Activated T-helper 1 cell treated with anti-CD3 and anti-CD28 coated beads, Interleukin-12 subunit alpha, Interleukin-12 subunit beta, Interleukin-2, Interleukin-4 antibody, amounts not matched to agents 30 ng/mL and 10 ng/mL and 1 ng/mL, durations not matched to agents 14 hours and 24 hours and 36 hours (primary cell): ENCODE measurements around the gene MOB1A. TPM values are rescaled to one million over a fixed set of nuclear protein-coding genes. Genes with fewer than 3 reads are reported as not detected.
"Not testable (repeated sequence)": the region's sequence is repeated elsewhere in the genome, so short reads cannot be mapped to it uniquely, and the experiment has no call there.

Experiments
- DNase-seq: peaks from one replicate; pipeline ENCODE4 v3.0.0; 2021; ENCODE audit warnings: low spot score
- H3K27ac Mint-ChIP-seq: one replicate; pipeline ENCODE4 v1.8.0; 2021; ENCODE audit warnings: mild to moderate bottlenecking, mixed read lengths
- H3K27me3 Mint-ChIP-seq: one replicate; pipeline ENCODE4 v1.8.0; 2022; ENCODE audit warnings: mild to moderate bottlenecking, moderate library complexity, mixed read lengths; ENCODE audit not compliant: insufficient read depth
- H3K36me3 Mint-ChIP-seq: one replicate; pipeline ENCODE4 v1.8.0; 2021; ENCODE audit warnings: low read depth, mixed read lengths
- H3K4me1 Mint-ChIP-seq: one replicate; pipeline ENCODE4 v1.8.0; 2021; ENCODE audit warnings: low read depth, mixed read lengths
- H3K4me3 Mint-ChIP-seq: one replicate; pipeline ENCODE4 v1.8.0; 2021; ENCODE audit warnings: mild to moderate bottlenecking, moderate library complexity, mixed read lengths
- H3K9me3 Mint-ChIP-seq: one replicate; pipeline ENCODE4 v1.8.0; 2021; ENCODE audit warnings: mixed read lengths
- intact Hi-C: fragments of 100-400 bp; cut with micrococcal nuclease; formaldehyde crosslinking; loops from one replicate; pipeline ENCODE4 v1.15.1; 2024
- total RNA-seq: library from RNA; stranded (reverse); gene quantifications from 2 replicates; pipeline ENCODE4 v1.2.3, GENCODE V29; 2022

Gene MOB1A
- total RNA-seq, 1 donor from 2014 or later: 207 TPM

DNA sequence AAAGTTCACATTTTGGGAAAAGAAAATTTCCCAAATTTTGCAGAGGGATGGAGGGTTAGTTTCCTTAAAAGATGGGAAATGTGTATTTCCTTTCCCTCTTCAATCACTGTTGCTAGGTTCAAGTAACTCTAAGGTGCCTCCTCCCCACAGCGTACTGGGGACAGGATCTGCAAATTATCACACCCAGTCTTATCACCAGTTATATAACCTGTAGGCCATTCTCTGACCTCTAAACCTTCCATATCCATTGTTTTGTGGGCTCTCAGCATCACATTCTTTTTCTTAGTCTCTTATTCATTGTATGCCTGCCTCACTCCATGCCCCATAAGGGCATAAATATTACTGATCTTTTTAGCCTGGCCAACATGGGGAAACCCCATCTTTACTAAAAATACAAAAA lies 16.1 kb upstream of the MOB1A start:
- peaks cover 11% of the 10 kb centered on the region for H3K36me3 Mint-ChIP-seq
- peaks cover 43% of the 10 kb centered on the region for H3K4me1 Mint-ChIP-seq
- H3K4me3 Mint-ChIP-seq: no peak overlapping the region
- intact Hi-C loops: loop anchor here (5.0 kb wide), 1 partner anchor 207 kb away; no protein-coding TSS in a partner anchor
- H3K27ac Mint-ChIP-seq: no peak overlapping the region
- no peak for DNase-seq
- no peaks in the 10 kb centered on the region for H3K9me3 Mint-ChIP-seq
- H3K27me3 Mint-ChIP-seq: no peaks in the 10 kb centered on the region

GRCh38 chr2:74191596-74192380 lies 13.1 kb upstream of the MOB1A start:
- peaks cover 39% of the 10 kb centered on the region for H3K4me1 Mint-ChIP-seq
- H3K36me3 Mint-ChIP-seq: no peaks in the 10 kb centered on the region
- no peak overlapping the region for H3K27ac Mint-ChIP-seq
- no peak for DNase-seq
- no peak overlapping the region for H3K4me3 Mint-ChIP-seq
- no peaks in the 10 kb centered on the region for H3K27me3 Mint-ChIP-seq
- no peaks in the 10 kb centered on the region for H3K9me3 Mint-ChIP-seq
- intact Hi-C loops: no loop called here

DNA sequence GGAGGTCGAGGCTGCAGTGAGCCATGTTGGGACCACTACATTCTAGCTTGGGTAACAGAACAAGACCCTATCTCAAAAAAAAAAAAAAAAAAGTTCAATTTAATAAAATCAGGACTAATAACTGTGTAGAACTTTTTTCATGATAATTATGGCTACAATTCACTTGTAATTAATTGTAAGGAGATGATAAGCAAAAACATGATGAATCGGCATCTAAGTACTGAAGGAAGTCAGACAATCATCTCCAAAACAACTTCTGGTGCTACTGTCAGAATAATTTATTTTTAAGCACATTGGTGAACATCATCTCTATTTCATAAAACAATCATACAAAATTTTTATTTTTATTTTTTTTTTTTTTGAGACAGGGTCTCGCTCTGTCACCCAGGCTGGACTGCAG lies 10.0 kb upstream of the MOB1A start:
- peaks cover 5% of the 10 kb centered on the region for H3K9me3 Mint-ChIP-seq
- no peak overlapping the region for H3K4me3 Mint-ChIP-seq
- H3K4me1 Mint-ChIP-seq: peaks cover 65% of the 10 kb centered on the region
- DNase-seq: no peak
- peaks cover 1% of the 10 kb centered on the region for H3K36me3 Mint-ChIP-seq
- no peaks in the 10 kb centered on the region for H3K27me3 Mint-ChIP-seq
- H3K27ac Mint-ChIP-seq: no peak overlapping the region
- intact Hi-C loops: loop anchor here (10.0 kb wide), 1 partner anchor 646 kb away; the partner anchor contains the start of gene HK2

DNA sequence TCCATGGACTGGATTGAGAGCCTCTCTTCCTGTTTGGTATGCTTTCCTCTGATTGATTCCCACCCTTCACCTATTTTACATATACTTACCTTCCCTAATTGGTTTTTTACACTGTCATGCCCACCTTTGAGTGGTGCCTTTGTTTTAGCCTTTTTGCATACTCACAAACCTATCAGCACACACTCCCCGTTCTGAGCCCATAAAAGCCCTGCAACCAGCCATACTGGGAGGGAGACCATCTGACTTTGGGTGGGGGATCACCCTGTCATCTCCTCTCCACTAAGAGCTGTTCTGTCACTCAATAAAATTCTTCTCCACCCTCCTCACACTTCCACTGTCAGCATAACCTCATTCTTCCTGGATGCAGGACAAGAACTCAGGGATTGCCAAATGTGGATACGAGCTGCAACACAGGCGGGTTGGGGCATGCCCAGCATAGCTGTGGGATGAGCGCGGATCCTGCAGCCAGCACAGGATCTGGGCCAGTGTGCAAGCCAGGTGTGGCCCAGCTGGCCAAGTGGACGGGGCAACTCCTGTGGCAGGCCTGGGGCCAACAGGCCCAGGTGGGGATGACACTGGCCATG lies 9.4 kb upstream of the MOB1A start:
- H3K9me3 Mint-ChIP-seq: peaks cover 5% of the 10 kb centered on the region
- no peak for DNase-seq
- H3K27me3 Mint-ChIP-seq: no peaks in the 10 kb centered on the region
- peaks cover 1% of the 10 kb centered on the region for H3K36me3 Mint-ChIP-seq
- intact Hi-C loops: loop anchor here (10.0 kb wide), 1 partner anchor 647 kb away; the partner anchor contains the start of gene HK2
- H3K4me1 Mint-ChIP-seq: peaks cover 67% of the 10 kb centered on the region
- H3K4me3 Mint-ChIP-seq: no peak overlapping the region
- no peak overlapping the region for H3K27ac Mint-ChIP-seq

DNA sequence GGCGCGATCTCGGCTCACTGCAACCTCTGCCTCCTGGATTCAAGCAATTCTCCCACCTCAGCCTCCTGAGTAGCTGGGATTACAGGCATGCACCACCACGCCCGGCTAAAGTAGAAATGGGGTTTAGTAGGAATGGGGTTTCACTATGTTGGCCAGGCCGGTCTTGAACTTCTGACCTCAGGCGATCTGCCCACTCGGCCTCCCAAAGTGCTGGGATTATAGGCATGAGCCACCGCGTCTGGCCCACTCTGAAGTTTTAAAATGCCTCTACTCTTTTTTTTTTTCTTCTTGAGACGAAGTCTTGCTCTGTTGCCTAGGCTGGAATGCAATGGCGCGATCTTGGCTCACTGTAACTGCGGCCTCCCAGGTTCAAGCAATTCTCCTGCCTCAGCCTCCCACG lies 8.0 kb upstream of the MOB1A start:
- intact Hi-C loops: loop anchor here (1.0 to 10.0 kb wide), 3 partner anchors 8 to 648 kb away; partner anchors contain the start of genes HK2, MOB1A and MTHFD2
- DNase-seq, H3K36me3 Mint-ChIP-seq, H3K27me3 Mint-ChIP-seq, H3K9me3 Mint-ChIP-seq: not testable (repeated sequence)
- Mint-ChIP-seq H3K27ac (peak overlapping the region; percentile 97), H3K4me3 (peak overlapping the region; percentile 15), H3K4me1 (peaks cover 59% of the 10 kb centered on the region)

DNA sequence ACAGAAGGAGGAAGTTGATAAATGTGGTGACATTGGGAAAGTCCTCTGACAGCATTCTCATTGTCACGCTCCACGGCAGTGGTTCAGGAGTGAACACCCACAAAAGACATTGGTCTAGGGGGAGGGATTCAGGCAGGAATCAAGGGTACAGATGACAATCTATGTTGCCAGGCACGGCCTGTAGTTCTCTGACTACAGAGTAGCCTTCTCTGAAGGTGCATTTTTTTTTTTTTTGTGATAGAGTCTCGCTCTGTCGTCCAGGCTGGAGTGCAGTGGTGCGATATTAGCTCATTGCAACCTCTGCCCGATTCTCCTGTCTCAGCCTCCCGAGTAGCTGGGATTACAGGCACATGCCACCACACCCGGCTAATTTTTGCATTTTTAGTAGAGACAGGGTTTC lies 7.4 kb upstream of the MOB1A start:
- DNase-seq: peak; percentile 77
- H3K9me3 Mint-ChIP-seq: peaks cover 5% of the 10 kb centered on the region
- H3K36me3 Mint-ChIP-seq: peaks cover 1% of the 10 kb centered on the region
- peak overlapping the region; percentile 97 for H3K27ac Mint-ChIP-seq
- H3K4me1 Mint-ChIP-seq: peaks cover 63% of the 10 kb centered on the region
- intact Hi-C loops: loop anchor here (1.0 to 10.0 kb wide), 3 partner anchors 8 to 649 kb away; partner anchors contain the start of genes HK2, MOB1A and MTHFD2
- H3K27me3 Mint-ChIP-seq: no peaks in the 10 kb centered on the region
- peak overlapping the region; percentile 58 for H3K4me3 Mint-ChIP-seq

- peaks cover 1% of the 10 kb centered on the region for H3K36me3 Mint-ChIP-seq
- no peak overlapping the region for H3K4me3 Mint-ChIP-seq
- intact Hi-C loops: loop anchor here (10.0 kb wide), 1 partner anchor 651 kb away; the partner anchor contains the start of gene HK2
- peaks cover 5% of the 10 kb centered on the region for H3K9me3 Mint-ChIP-seq
- H3K27me3 Mint-ChIP-seq: no peaks in the 10 kb centered on the region
- DNase-seq: no peak
- H3K4me1 Mint-ChIP-seq: peaks cover 51% of the 10 kb centered on the region
- peak overlapping the region; percentile 67 for H3K27ac Mint-ChIP-seq
Observed at GRCh38 chr2:74183878-74184277, 5.2 kb upstream of the MOB1A start.

DNA sequence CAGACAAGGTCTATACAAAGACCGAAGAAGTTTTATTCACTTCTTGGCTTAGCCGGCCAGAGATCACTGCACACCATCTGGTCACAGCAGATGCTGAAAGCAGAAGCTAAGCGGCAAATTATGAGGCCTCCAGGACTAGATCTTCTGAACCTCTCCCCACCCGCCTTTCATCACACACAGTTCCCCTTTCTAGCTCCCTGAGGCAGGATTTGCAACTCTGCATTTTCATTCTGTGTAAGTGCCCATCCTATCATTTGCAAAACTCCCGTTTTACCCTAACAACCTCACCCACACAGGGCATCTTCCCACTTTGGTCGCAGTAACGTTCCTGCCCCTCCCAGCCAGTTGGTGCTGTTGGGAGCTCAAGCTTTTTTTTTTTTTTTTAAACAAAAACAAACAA lies 3.1 kb upstream of the MOB1A start:
- Mint-ChIP-seq H3K4me3 (peak overlapping the region; percentile 32), H3K4me1 (peaks cover 45% of the 10 kb centered on the region), H3K27ac (peak overlapping the region; percentile 84), H3K27me3 (no peaks in the 10 kb centered on the region), H3K9me3 (peaks cover 5% of the 10 kb centered on the region), H3K36me3 (peaks cover 6% of the 10 kb centered on the region)
- intact Hi-C loops: loop anchor here (10.0 kb wide), 1 partner anchor 653 kb away; the partner anchor contains the start of gene HK2
- DNase-seq: no peak

- Mint-ChIP-seq H3K36me3 (peaks cover 20% of the 10 kb centered on the region), H3K4me1 (peaks cover 47% of the 10 kb centered on the region), H3K4me3 (peak overlapping the region; percentile 88), H3K27ac (peak overlapping the region; percentile 85), H3K27me3 (no peaks in the 10 kb centered on the region), H3K9me3 (peaks cover under 1% of the 10 kb centered on the region)
- intact Hi-C loops: loop anchor here (1.0 to 2.0 kb wide), 2 partner anchors 276 to 475 kb away; partner anchors contain the start of genes INO80B and SEMA4F
- DNase-seq: no peak
Observed at GRCh38 chr2:74179063-74179865, 585 bp upstream of the MOB1A start.

GRCh38 chr2:74177696-74178095 lies 983 bp downstream of the MOB1A start:
- Mint-ChIP-seq H3K4me1 (peaks cover 45% of the 10 kb centered on the region), H3K27ac (peak overlapping the region; percentile 85), H3K36me3 (peaks cover 22% of the 10 kb centered on the region), H3K27me3 (no peaks in the 10 kb centered on the region), H3K4me3 (peak overlapping the region; percentile 88), H3K9me3 (no peaks in the 10 kb centered on the region)
- no peak for DNase-seq
- intact Hi-C loops: loop anchor here (1.0 to 2.0 kb wide), 8 partner anchors 9 to 349 kb away; partner anchors contain the start of genes BOLA3, DGUOK, INO80B and MTHFD2

GRCh38 chr2:74174909-74175308 lies 3.8 kb downstream of the MOB1A start:
- Mint-ChIP-seq H3K27me3 (no peaks in the 10 kb centered on the region), H3K4me3 (peak overlapping the region; percentile 4), H3K36me3 (peaks cover 33% of the 10 kb centered on the region), H3K4me1 (peaks cover 46% of the 10 kb centered on the region), H3K9me3 (no peaks in the 10 kb centered on the region), H3K27ac (no peak overlapping the region)
- no peak for DNase-seq
- intact Hi-C loops: no loop called here

- peaks cover 20% of the 10 kb centered on the region for H3K4me1 Mint-ChIP-seq
- peaks cover 43% of the 10 kb centered on the region for H3K36me3 Mint-ChIP-seq
- DNase-seq: no peak
- H3K27ac Mint-ChIP-seq: peak overlapping the region; percentile 67
- intact Hi-C loops: loop anchor here (5.0 kb wide), 1 partner anchor 34 kb away; no protein-coding TSS in a partner anchor
- peak overlapping the region; percentile 6 for H3K4me3 Mint-ChIP-seq
- no peaks in the 10 kb centered on the region for H3K27me3 Mint-ChIP-seq
- H3K9me3 Mint-ChIP-seq: peaks cover 3% of the 10 kb centered on the region
Observed at GRCh38 chr2:74168739-74169138, 9.9 kb downstream of the MOB1A start.
